SKM-1 treated with dmso at 0.1 percent for 144 hours (cell line): ENCODE results near the gene CST6.
A peak's percentile ranks its signal among the peaks of the same experiment; 100 is the strongest.
"Not testable (repeated sequence)": the region's sequence is repeated elsewhere in the genome, so short reads cannot be mapped to it uniquely, and the experiment has no call there.

Experiments
- DNase-seq: peaks from one replicate; lab custom pipeline; 2025; ENCODE audit not compliant: unreplicated experiment; lab: John Stamatoyannopoulos, UW

Gene CST6

DNA sequence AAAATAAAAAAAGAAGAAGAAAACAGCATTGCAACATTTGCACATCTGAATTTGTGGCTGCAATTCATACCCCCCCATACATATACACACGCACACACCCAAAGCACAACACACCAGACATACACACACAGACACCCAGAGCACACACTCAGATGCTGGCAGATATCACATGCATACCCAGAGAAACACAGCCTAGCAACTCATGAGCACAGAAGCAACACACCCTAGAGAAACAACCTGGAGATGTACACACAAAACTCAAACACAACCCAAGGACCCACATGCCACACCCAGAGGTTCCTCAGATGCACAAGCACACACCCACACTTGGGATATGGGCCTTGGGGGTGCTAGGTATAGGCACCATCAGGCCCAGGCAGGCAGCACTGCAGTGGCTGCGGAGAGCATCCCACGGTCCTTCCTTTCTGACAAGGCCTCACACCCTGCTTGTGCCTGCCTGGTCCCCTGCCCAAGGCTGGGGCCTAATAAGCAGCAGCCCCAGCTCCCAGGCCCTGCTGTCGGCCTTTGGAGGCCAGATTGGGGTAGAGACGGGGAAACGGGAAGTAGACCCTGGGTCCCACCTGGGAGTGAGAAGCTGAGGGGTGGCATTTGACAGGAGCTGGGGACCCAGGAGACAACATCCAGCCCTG is 3.1 kb downstream of the CST6 start:
- DNase-seq, result no peak

DNA sequence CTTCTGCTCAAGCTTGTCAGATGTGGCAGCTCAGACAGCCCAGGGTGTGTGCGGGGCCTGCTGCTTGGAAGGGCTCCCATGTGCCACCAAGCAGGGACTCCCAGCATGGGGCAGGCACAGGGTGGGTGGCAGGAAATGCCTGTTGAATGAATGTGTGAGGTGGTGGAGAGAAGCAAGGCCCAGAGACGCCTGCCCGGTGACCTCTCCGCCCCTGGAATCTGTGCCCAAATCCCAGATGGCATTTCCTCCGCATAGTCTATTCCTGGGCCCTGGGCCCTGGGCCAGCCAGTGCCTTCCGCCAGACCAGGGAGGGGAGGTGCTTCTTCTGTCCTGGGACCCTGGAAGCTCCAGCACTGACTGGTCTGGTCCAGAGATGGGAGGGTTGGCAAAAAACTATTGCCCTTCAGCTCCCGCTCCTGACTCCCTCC is 3.7 kb downstream of the CST6 start:
- no peak for DNase-seq

DNA sequence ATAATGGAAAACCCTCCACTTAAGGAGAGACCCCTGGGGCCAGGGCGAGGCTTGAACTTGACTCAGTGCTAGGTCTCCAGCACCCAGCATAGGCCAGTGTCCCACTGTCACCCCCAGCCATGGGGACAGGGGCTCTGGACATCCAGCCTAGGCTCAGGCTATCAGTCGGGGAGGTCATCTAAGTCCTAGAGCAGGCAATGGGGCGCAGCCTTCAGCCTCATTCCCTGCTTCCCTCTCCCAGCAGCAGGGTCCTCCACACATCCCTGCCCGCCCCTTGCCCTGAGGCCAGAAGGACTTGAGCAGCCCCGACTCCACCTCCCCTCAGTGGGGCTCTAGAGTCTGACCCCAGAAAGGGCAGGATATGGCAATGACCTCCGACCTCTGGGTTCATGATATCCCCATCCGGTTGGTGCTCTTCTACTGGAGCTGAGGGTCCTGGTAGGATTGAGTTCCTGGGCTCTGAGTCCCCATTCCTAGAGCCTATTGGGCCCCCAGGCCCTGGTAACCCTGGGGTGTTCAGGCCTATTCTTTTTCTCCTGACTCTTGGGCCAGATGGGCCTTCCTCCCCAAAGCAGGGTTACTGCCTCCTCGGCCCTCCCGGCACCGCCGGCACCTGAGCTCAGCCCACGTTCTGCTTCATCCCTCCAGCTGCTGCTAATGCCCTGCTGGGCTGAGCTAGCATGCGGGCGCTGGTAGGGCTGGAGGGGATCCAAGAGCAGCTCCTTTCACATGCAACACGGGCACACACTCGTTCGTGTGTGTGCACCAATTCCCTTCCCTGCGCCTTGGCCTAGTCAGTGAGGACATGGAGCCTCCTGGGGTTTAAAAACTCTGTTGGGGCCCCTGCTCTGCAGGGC is 4.4 kb downstream of the CST6 start:
- no peak for DNase-seq

- no peak for DNase-seq
Measured at GRCh38 chr11:66016793-66017177, 5.0 kb downstream of the CST6 start.

DNA sequence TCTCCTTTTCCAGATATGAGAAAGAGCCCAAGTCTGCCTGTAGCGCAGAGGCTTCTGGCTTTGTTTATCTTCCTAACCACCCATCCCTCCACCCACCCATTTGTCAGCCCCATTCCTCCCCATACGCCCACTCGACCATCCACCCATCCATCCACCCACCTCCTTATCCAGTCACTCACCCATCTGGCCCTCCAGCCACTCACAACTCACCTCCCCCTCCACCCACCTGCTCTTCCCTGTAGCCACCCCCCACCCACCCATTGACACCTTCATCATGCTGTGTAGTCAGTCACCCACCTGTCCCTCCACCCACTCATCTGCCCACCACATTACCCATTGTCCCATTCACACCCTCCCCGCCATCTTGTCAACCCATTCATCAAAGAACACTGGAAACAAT is 5.5 kb downstream of the CST6 start:
- no peak for DNase-seq

DNA sequence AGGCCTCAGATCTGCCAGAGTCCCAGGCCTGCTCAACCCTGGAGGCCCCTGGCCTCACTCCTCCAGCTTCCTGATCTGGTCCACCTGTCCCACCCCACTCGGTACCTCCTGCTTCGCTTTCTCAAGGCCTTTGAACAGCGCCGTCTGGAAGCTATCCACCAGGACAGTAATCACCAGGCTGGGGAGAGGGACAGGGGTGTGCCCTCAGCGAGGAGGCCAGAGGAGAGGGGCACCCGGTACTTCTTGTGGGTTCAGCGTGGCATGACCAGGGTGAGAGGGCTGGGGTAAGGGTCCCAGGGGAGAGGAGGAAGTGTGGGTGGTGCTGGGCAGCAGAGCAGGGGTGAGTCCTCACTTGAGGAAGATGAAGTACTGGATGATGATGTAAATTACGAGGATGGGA is 8.4 kb downstream of the CST6 start:
- no peak for DNase-seq

DNA sequence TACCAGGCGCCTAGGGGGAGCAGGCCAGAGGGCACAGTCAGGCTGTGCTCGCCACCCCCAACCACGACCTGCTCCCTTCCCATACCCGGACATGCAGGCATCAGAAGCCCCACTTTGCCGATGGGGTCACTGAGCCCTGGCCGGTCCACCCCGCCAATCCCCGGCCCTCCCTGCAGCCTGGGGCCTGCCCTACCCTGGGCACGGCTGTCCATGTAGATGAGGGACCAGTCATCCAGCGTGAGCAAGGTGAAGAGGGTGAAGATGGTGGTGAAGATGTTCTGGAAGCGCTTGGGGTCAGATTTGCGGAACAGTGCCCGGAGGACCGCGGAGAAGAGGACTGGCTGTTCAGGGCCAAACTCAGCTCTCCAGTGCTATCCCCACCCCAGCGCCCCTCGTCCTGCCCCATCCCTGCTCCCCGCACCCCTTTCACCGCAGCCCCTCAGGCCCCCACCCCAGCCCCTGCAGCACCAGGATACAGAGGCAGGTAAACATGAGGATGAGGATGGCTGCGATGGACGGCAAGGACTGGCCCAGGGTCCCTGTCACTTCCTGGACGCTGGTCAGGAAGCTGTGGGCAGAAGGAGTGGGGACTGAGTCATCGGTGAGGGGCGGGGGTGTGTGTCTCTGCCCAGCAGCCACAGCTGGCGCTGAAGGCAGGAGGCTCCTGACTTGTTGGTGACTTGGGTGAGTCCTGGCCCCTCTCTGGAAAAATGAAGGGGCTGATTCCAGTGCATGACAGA is 9.0 kb downstream of the CST6 start:
- peak; percentile 61 for DNase-seq

GRCh38 chr11:66022401-66023185 is 10.8 kb downstream of the CST6 start:
- DNase-seq, result peak; percentile 60

- DNase-seq, result not testable (repeated sequence)
Measured at GRCh38 chr11:66023186-66023440, 11.3 kb downstream of the CST6 start.

- no peak for DNase-seq
Measured at GRCh38 chr11:66026017-66026529, 14.3 kb downstream of the CST6 start, which contains the start of gene CATSPER1. Gene CATSPER1 (minus strand): TSS chr11:66026479. CDS start chr11:66026379, 100 bp downstream.

DNA sequence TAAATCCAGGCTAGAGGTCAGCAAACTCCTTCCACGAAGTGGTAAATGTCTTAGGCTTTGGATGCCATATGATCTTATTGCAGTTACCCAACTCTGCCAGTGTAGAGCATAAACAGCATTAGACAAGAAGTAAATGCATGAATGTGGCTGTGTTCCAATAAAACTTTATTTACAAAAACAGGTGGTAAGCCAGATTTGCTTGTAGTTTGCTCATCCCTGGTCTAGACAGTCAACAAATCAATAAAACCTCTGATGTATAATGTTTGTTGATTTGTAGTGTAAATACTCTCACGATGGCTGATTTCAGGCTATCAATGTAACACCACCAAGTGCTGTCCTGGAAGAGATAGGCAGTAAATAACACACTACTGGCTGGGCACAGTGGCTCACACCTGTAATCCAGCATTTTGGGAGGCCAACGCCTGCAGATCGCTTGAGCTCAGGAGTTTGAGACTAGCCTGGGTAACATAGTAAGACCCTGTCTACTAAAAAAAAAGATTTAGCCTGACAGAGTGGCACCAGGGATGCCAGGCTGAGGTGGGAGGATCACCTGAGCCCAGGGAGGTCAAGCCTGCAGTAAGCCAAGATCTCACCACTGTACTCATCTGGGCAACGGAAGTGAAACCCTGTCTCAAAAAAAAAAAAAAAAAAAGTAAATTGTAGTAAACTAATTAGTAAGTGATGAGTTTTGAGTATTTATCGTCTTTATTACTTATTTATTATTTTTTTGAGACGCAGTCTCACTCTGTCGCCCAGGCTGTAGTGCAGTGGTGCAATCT is 21.3 kb downstream of the CST6 start:
- no peak for DNase-seq

DNA sequence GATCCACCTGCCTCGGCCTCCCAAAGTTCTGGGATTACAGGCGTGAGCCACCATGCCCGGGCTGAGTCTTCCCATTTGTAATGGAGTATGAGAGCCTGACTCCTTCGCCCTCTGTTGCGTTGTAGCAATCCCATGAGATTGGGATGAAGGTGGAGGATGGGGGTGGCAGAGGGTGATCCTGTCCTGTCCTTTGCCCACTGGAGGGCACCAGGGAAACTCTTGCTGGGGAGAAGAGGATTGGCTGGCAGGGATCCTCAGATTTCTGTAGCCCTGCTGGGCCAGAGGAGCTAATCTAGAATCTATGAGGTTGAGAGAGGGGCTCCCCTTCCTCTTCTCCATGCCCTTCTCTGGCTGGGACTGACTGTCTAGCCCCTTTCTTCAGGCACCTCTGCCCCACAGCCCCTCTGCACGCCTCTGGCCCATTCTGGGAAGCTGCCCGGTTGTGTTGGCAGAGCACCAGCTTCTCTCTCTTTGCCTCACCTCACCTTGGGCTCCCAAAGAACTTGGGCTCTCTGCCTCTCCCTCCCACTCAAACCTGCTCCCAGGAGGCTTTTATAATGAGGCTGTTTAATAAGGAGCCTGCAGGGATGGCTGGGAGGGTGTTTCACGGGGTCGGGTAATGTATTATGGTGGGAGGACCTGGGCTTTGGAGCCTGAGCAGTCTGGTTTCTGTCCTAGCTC is 24.0 kb downstream of the CST6 start:
- DNase-seq, result no peak

DNA sequence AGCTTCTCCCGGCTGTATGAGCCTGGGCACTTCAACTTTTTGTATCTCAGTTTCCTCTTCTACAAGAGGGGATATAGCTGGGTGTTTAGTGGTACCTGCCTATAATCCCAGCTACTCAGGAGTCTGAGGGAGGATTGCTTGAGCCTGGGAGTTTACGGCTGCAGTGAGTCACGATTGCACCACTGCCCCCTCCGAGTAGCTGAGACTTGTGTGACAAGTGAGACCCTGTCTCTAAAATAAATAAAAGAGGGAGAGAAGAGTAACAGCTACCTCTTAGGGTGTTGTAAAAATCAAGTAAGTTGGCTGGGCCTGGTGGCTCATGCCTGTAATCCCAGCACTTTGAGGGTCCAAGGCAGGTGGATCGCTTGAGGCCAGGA is 24.5 kb downstream of the CST6 start:
- DNase-seq, result no peak

DNA sequence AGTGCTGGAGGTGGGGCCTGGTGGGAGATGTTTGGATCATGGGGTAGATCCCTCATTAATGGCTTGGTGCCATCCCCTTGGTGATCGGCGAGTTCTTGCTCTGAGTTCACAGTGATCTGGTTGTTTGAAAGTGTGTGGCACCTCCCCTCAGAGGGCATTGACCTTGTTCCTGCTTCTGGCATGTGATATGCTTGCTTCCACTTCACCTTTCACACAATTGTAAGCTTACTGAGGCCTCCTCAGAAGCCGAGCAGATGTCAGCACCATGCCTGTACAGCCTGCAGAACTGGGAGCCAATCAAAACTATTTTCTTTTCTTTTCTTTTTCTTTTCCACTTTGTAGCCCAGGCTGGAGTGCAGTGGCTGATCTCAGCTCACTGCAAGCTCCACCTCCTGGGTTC is 25.5 kb downstream of the CST6 start:
- DNase-seq, result no peak

GRCh38 chr11:66039765-66040164 is 28.0 kb downstream of the CST6 start:
- no peak for DNase-seq

DNA sequence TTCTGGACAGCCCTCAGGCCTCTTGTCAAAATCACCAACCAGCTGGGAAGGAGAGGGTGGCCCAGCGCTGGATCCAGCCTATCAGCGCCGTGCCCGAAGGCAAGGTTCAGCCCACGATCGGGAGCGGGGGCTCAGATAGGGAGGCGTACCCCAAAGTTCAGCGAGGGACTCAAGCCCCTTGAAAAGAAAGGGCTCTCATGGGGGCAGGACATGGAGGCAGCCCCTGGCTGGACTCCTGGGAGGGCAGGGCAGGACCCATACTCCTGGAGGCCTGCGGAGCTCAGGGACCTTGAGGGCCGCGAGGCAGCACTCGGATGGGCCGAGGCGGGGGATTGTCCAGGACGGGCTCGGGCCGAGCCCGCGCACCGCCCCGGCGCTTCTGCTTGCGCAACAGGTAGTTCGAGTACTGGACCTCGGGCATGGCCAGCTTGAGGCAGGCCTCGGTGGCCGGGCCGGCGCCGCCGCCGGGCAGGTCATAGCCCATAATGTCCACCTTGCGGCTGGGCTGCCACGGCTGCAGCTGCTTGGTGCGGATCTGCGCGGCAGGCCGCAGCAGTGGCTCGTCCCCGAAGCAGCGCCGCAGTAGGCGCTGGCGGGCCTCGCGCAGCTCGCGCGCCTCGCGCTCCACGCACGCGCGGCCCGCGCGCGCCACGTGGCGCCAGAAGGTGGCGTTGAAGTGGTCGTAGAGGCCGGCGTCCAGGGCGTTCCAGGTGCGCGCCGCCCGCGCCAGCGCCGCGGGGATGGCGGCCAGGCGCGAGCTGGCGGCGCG is 30.6 kb downstream of the CST6 start:
- no peak for DNase-seq

- DNase-seq, result no peak
Measured at GRCh38 chr11:66042996-66043906, 31.4 kb downstream of the CST6 start.

- DNase-seq, result no peak
Measured at GRCh38 chr11:66044757-66045156, 32.9 kb downstream of the CST6 start.
